ENCODE results near the gene RTCA.
"Not testable (repeated sequence)": the region's sequence is repeated elsewhere in the genome, so short reads cannot be mapped to it uniquely, and the experiment has no call there.

RTCA gene

DNA sequence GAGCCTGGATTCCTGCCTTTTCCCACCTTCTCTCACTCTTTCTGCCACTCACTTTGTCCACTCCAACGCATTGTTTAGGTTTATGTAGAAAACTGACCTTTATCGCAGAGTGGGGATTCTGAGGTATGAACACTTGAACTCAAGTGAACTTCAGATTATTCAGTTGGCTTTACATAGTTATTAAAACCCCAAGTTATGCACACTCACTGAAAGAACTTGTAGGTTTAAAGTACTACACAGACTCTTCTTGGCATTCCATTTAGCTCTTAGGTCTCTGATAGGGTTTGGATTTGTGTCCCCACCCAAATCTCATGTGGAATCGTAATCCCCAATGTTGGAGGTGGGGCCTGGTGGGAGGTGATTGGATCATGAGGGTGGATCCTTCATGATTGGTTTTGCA is 39.9 kb downstream of the RTCA start:
- no peak for DNase-seq (ENCODE audit: low read depth in 1 of 2, low spot score in 1 of 2)

DNA sequence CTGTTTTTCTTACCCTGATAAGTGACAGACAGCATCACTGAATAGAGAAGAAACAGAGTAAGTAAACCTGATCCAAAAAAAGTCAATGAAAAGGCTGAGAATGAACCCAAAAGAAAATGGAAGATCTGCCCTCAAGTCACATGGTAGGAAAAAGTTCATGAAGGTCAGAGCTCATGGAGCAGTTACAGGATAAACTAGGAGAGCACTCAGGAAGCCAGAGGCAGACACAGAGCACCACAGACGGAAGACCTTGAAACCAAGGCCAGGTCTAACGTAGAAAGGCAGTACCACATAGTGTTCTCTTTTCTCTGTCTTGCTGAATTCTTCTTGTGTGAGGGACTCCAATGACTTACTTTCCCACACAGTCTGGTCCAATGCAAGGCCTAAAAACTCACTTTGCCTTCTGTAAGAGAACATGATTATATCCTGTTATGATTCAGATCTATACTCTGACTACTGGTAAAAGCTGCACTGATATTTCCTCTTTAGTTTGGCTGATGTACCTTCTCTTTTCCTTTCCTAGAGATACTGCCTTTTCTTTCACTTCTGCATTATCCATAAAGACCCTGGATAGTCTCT is 40.8 kb downstream of the RTCA start:
- no peak for DNase-seq (ENCODE audit: low read depth in 1 of 2, low spot score in 1 of 2)

DNA sequence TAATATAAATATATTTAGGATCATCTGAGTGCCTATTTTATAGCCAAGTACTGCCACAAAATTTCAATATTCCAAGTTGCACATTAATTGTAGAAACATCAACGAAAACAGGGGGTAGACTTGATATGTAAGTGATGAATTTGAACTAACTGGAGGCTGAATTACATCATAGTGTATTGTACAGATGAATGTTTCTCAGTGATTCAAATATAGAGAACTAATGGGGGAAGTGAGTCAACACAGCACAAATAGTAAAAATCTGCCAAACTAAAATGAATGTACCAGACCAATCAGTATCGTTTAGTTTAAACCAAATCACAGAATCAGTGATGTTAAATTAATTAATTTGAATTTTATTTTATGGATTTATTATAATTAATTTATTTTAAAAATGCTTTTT is 42.8 kb downstream of the RTCA start:
- DNase-seq (ENCODE audit: low read depth in 1 of 2, low spot score in 1 of 2), result no peak

DNA sequence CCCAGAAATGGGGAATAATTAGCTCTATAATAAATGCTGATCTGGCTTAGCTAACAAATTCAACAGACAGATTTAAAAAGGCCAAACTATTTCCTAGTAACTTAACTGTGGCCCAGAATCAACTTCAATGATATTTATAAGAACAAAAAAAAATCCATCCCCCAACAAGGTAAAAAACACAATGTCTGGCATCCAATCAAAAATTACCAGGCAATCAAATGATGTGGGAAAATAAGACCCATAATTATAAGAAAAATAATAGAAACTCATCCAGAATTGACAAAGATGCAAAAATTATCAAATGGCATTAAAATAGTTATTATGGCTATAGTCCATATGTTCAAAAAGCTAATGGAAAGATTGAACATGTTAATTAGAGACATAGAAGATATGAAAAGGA is 43.8 kb downstream of the RTCA start:
- DNase-seq (ENCODE audit: low read depth in 1 of 2, low spot score in 1 of 2), result no peak

DNA sequence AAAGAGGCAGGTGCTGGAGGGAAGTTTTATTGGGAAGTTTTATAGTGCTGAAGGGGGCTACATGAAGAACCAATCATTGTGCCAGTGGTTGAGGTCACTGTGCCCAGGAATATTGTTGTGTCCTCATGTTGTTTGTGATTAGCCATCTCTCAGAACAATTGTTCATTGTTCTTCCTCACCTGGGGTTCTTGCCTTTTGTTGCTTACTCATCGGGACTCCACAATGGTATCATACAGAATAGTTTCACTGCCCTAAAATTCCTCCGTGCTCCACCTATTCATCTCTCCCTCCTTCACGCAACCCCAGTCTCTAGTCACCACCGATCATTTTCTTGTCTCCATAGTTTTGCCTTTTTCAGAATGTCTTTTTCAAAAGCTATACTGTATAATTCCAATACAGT is 47.4 kb downstream of the RTCA start:
- DNase-seq (ENCODE audit: low read depth in 1 of 2, low spot score in 1 of 2), result no peak

DNA sequence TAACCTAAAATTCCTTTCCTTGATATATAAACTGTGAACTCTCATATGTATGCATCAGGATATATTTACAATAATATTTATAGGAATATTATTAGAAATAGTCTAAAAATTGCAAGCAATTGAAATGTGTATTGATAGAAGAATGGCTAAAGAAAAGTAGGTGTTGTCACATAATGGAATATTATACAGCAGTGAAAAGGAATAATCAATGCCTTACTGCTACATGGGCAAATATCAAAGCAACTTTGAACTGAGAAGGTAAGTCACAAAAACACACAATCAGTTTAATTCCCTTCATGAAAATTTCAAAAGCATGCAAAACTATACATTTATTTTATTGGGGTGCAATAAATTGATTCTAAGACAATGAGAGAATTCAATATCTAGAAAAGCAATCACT is 50.6 kb downstream of the RTCA start:
- DNase-seq (ENCODE audit: low read depth in 1 of 2, low spot score in 1 of 2), result no peak

DNA sequence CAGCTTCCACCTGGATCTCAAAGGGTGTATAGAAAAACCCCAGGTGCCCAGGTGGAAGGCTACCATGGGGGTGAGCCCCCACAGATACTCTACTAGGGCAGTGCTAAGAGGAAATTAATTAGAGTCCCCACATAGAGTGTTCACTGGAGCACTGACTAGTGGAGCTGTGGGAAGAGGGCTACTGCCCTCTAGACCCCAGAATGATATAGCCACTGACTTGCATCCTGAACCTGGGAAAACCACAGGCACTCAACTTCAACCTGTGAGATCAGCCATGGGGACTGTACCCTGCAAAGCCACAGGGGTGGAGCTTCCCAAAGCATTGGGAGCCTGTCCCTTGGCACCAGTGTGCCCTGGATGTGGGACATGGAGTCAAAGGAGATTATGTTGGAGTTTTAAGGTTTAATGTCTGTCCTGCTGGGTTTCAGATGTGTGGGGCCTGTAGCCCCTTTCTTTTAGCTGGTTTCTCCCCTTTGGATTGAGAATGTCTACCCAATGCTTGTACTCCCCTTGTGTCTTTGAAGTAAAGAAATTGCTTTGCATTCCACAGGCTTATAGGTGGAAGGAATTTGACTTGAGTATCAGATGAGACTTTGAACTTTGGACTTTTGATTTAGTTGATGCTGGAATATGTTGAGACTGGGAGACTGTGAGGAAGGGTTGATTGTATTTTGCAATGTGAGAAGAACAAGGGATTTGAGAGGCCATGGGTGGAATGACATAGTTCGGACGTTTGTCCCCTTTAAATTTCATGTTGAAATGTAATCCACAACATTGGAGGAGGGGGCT is 54.5 kb downstream of the RTCA start:
- no peak for DNase-seq (ENCODE audit: low read depth in 1 of 2, low spot score in 1 of 2)

DNA sequence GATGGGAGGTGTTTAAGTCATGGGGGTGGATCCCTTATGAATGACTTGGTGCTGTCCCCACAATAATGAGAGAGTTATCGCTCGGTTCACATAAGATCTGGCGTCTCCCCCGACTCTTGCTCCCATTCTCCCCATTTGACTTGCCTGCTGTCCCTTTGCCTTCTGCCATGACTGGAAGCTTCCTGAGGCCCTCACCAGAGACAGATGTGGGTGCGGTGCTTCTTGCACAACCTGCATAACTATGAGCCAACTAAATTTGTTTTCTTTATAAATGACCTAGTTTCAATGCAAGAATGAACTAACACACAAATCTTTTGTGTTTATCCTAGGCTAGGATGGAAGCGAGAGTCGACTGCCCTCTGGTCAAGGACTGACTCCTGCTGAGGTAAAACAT is 55.1 kb downstream of the RTCA start:
- no peak for DNase-seq (ENCODE audit: low read depth in 1 of 2, low spot score in 1 of 2)

DNA sequence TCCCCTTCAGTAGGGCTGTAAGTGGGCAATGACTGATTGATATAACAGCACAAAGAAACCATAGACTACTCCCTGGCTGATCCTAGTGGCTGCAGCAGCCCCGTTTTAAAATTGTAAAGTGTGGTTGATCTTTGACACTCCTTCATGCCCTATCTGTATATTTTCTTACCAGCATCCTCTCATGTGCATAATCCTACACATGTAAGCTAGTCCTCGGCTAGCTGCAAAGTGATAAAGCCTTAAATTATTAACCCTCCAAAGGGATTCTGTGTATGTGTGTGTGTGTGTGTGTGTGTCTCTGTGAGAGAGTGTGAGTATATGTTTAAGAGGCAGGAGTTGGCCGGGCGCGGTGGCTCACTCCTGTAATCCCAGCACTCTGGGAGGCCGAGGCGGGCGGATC is 55.5 kb downstream of the RTCA start:
- DNase-seq (ENCODE audit: low read depth in 1 of 2, low spot score in 1 of 2), result no peak

DNA sequence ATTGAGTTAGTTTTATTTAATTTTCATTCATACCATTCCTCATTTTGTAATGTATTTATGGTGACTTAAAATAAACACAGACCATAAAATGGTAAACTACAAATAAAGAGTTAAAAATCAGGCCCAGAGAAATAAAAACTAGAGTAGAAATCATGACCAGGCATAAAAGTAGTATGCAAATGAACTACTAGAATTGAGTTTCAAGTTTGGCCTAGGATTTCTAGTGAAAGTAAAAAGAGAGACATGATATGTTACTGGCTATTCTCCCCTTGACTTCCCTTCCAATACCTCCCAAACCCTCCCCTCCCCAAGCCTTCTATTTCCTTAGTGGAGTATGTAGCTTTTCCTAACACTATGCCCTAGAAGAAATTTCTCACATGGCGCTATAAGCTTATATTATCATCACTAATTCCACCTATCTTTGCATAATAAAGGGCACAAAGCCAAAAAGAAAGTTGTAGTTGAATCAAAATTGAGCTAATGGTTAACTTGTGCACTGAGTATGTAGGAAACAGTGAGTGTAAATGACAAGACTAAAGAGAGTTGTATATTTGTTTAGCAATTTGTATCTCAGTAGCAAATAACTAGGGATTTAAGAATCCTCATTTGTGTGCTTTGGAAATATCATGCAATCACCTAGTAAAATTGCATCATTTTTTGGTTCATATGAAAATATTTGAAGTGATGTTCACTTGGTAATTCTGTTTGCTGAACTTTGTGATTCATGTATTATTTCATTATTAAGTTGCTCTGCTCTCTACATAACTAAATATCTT is 56.6 kb downstream of the RTCA start:
- no peak for DNase-seq (ENCODE audit: low read depth in 1 of 2, low spot score in 1 of 2)

DNA sequence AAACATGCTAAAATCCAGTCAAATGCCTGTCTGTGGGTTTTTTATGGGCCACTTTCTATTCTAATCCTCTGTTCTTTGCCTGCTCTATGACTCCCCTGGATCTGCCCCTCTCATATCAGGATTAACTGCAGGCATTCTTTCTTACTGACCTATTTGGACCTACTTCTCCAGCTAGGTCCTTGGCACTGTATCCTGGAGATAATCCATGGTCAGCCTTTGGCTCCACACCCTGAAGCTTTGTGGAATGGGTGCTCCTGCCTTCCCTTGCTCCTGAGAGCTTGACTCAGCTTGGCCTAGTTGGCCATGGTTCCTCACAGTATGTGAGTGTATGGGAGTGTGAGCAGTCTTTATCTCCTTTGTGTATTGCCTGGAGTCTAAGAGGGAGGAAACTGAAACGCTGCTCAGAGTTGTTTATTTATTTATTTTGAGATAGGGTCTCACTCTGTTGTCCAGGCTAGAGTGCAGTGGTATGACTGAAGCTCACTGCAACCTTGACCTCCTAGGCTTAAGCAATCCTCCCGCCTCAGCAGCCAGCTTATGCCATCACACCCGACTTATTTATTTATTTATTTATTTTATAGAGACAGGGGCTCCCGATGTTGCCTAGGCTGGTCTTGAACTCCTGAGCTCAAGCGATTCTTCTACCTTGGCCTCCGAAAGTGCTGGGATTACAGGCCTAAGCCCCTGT is 57.5 kb downstream of the RTCA start:
- DNase-seq (ENCODE audit: low read depth in 1 of 2, low spot score in 1 of 2), result no peak

DNA sequence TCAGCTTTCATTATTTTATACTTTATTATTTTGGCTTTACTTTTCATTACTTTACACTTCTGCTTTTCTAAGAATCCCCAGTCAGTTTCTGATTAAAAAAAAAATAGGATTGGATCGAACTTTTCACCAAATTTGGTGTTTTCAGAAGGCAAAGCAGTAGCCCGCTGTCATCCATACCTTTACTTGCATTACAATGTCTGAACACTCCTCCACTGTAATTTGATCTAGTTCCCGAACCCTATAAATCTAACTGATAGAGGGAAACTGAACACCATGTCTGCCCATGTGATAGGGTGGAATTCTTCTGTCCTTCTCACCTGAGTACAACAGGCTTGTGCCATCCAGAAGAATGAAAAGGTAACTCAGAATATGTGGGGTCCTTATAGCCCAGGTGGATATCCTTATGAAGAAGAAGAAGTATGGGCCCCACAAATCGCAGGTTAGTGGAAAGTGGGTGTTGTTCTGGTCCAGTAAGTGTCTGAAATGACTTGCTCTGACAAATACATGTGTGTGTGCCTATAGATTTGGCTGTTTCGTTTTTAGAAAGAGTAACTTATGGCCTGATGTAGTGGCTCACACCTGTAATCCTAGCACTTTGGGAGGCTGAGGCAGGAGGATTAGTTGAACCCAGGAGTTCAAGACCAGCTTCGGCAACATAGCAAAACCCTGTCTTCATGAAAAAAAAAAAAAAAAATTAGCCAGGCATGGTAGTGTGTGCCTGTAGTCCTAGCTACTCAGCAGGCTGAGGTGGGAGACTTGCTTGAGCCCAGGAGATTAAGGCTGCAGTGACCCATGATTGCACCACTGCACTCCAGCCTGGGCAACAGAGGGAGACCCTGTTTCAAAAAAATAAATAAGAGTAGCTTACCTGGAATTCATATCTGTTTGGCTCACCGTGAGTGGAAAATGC is 59.7 kb downstream of the RTCA start:
- DNase-seq (ENCODE audit: low read depth in 1 of 2, low spot score in 1 of 2), result no peak

DNA sequence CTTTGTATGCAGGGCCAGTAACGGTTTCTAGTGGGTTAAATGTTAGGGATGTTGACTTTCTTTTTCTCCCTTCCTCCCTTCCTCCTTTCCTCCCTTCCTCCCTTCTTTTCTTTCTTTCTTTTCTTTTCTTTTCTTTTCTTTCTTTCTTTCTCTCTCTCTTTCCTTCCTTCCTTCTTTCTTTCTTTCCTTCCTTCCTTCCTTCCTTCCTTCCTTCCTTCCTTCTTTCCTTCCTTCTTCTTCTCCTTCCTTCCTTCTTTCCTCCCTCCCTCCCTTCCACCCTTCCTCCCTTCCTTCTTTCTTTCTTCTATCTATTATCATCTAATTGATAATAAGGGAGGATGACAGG is 60.3 kb downstream of the RTCA start:
- not testable (repeated sequence) for DNase-seq (ENCODE audit: low read depth in 1 of 2, low spot score in 1 of 2)

DNA sequence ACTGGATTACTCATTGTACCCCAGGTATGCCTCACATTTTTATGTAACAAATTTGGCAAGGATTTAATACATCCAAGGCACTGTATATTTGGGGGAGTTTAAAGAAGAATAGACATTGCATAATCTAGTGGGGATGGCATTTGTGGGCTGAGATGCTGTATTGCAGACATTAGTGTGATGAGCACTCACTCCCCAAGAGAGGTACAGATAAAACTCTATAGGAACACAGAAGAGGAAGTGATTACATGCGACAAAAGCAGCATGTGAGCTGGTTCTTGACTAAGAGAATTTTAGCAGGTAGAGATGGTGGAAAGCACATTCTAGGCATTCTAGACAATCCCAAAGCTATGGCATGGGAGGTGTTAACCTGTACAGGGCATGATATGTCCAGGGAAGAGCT is 62.1 kb downstream of the RTCA start:
- DNase-seq (ENCODE audit: low read depth in 1 of 2, low spot score in 1 of 2), result no peak

DNA sequence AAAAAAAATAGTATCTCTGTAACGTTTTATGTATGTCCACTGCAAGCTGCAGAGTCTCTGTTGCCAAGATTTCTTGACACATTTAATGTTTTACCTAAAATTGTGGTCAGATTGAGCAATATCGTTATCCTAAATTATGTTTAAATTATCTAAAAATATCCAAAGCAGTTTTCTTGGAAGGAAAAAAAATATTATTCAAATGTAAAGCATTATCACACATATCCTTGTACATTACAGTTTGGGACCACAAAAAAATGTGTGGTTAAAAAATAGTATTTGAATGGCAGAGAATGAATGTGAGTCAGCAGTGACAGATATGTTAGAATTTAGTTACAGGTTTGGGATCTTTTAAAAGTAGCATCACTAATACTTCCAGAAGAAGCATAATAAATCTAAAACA is 65.1 kb downstream of the RTCA start:
- not testable (repeated sequence) for DNase-seq (ENCODE audit: low read depth in 1 of 2, low spot score in 1 of 2)

DNA sequence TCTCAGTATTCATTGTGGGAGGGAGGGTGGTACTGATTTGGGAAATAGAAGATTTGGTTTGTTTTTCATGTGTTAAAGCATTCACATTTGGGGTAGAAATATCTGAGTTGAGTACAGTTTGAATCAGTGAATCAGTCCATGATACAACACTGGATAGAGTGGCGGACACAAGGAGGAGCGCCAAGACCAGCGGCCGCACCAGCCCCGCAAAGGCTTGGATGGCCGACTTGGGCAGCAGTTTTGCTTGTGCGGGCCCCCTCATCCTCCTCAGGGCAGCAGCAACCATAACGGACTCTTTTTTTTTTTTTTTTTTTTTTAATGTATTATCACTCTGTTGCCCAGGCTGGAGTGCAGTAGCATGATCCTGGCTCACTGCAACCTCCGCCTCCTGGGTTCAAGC is 66.3 kb downstream of the RTCA start:
- no peak for DNase-seq (ENCODE audit: low read depth in 1 of 2, low spot score in 1 of 2)

DNA sequence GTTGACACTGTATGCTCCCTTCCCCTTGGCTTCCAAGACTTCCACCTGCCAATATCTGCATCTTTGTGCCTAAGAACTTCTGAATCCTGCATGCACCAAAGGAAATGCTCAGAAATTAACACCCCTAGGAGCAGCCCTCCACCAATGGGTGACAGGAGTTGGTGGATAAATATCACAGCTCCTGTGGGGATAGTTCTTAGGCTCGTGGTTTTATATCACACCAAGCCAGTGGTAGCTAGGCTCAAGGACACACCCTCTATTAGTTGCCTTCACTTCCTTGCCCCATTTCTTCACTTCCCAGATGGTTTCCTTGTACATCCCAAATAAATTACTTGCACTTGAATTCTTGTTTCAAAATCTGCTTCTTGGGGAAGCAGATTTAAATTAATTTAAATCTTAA is 69.4 kb downstream of the RTCA start:
- DNase-seq (ENCODE audit: low read depth in 1 of 2, low spot score in 1 of 2), result no peak

DNA sequence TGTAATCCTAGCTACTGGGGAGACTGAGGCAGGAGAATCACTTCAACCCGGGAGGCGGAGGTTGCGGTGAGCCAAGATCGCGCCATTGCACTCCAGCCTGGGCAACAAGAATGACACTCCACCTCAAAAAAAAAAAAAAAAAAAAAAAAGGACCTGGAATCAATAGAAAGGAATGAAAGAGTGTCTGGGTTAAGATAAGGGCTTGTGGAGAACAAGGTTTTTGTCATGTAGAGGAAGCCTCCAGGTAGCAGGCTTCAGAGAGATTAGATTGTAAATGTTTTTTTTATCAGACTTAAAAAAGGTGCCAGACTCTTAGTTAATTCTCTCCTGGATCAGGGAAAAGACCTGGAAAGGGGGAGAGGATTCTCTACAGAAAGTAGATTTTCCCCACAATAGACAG is 71.9 kb downstream of the RTCA start:
- not testable (repeated sequence) for DNase-seq (ENCODE audit: low read depth in 1 of 2, low spot score in 1 of 2)

DNA sequence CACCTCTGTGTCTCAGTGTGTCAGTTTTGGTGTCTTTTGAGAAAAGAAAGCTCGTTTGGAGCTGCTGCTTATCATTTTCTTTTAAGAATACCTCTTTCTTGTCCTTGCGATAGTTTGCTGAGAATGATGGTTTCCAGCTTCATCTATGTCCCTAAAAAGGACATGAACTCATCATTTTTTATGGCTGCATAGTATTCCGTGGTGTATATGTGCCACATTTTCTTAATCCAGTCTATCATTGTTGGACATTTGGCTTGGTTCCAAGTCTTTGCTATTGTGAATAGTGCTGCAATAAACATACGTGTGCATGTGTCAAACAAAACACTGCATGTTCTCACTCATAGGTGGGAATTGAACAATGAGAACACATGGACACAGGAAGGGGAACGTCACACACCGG is 73.7 kb downstream of the RTCA start:
- DNase-seq (ENCODE audit: low read depth in 1 of 2, low spot score in 1 of 2), result not testable (repeated sequence)

DNA sequence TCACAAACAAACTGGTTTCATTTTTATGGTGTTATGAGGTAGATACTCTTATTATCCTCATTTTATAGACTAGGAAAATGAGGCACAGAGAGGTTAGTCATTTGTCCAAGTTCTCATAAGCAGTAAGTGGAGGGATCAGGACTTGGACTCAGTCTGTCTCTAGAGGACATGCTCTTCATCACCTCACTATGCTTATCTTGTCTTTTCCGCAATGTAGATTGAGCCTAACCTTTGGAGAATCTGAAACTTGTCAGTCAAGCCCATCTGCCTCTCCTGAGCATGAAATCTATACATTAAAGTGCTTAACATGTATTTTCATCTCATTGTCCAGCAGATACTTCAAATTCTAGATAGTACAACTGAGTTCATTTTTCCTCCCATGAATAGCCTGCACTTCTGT is 74.5 kb downstream of the RTCA start:
- no peak for DNase-seq (ENCODE audit: low read depth in 1 of 2, low spot score in 1 of 2)

DNA sequence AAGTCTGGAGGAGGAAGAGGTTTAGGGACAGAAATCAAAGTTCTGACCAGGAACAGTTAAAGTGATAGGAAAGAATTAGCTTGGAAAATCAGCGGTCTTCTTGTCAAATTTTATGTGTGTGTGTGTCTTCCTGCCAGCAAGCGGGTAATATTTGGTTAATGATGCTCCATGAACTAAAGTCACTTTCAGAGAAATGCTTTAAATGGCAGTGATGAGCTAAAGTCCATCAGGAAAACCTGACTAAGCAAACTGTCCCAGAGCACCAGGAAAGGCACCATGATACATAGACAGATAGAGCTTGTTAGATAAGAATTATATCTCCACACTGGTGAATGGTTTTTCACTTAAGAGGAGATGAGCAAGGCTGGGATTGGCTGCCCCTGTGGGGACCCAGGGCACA is 76.3 kb downstream of the RTCA start:
- DNase-seq (ENCODE audit: low read depth in 1 of 2, low spot score in 1 of 2), result no peak

Measured in stimulated activated CD4-positive, alpha-beta T cell treated with anti-CD3 and anti-CD28 coated beads, Interleukin-15, amount 100 ng/mL, for 1 hour (primary cell).